Measurements from ENCODE around the gene DNAH17. TPM values are rescaled to one million over a fixed set of nuclear protein-coding genes. Genes with fewer than 3 reads are reported as not detected.

Gene DNAH17
- total and polyA plus RNA-seq, 7 donors, result 0.04 to 3.5 (median 0.08) TPM

GRCh38 chr17:78399693-78400144 lies 177.5 kb downstream of the DNAH17 start:
- ATAC-seq (no peak), DNase-seq (no peak)
- intact Hi-C loops (cut with DNase I), result no loop called here
- WGBS, 3 donors, result 79 to 98% (median 79%) methylated on average over 6 of the region's 6 CpGs
- no peaks in the 10 kb centered on the region for H3K27me3 ChIP-seq (ENCODE audit: insufficient read depth in 3 of 3, low read length in 2 of 3)
- H3K36me3 ChIP-seq (ENCODE audit: insufficient read depth in 1 of 2, low read depth in 1 of 2), result peaks cover 7 to 79% of the 10 kb centered on the region in 2 donors
- H3K27ac ChIP-seq, result peak overlapping the region; percentile 9
- H3K4me1 ChIP-seq, result peaks cover 51% of the 10 kb centered on the region
- no peak for TF ChIP-seq CTCF (IDR thresholded peaks at IDR 0.05)
- no peak overlapping the region for H3K4me3 ChIP-seq
- no peaks in the 10 kb centered on the region for H3K9me3 ChIP-seq

- WGBS, 3 donors, result 86 to 98% (median 87%) methylated on average over 27 to 28 of the region's 28 CpGs
- intact Hi-C loops (cut with DNase I), result no loop called here
- ATAC-seq, result no peak
- no peak overlapping the region for H3K4me3 ChIP-seq
- no peak for TF ChIP-seq CTCF (IDR thresholded peaks at IDR 0.05)
- H3K9me3 ChIP-seq, result no peaks in the 10 kb centered on the region
- DNase-seq, result no peak
- peak overlapping the region; percentile 97 for H3K27ac ChIP-seq
- peaks cover 7 to 79% of the 10 kb centered on the region in 2 donors for H3K36me3 ChIP-seq (ENCODE audit: insufficient read depth in 1 of 2, low read depth in 1 of 2)
- H3K4me1 ChIP-seq, result peaks cover 51% of the 10 kb centered on the region
- H3K27me3 ChIP-seq (ENCODE audit: insufficient read depth in 3 of 3, low read length in 2 of 3), result no peaks in the 10 kb centered on the region
Measured at GRCh38 chr17:78399028-78399692, 178.0 kb downstream of the DNAH17 start.

GRCh38 chr17:78398390-78398789 lies 178.8 kb downstream of the DNAH17 start:
- ATAC-seq, result no peak
- H3K4me3 ChIP-seq, result peak overlapping the region; percentile 0
- no peaks in the 10 kb centered on the region for H3K9me3 ChIP-seq
- peak overlapping the region; percentile 97 for H3K27ac ChIP-seq
- intact Hi-C loops (cut with DNase I), result no loop called here
- H3K27me3 ChIP-seq (ENCODE audit: insufficient read depth in 3 of 3, low read length in 2 of 3), result no peaks in the 10 kb centered on the region
- WGBS, 3 donors, result 75 to 85% (median 75%) methylated on average over 3 of the region's 3 CpGs
- no peak for TF ChIP-seq CTCF (IDR thresholded peaks at IDR 0.05)
- peaks cover 4 to 79% of the 10 kb centered on the region in 2 donors for H3K36me3 ChIP-seq (ENCODE audit: insufficient read depth in 1 of 2, low read depth in 1 of 2)
- H3K4me1 ChIP-seq, result peaks cover 51% of the 10 kb centered on the region
- no peak for DNase-seq

GRCh38 chr17:78397681-78398101 lies 179.5 kb downstream of the DNAH17 start:
- ATAC-seq (peak; percentile 90 to 97 (median 92)), DNase-seq (peak; percentile 61 to 81)
- Histone ChIP-seq H3K9me3 (no peaks in the 10 kb centered on the region), H3K27ac (peak overlapping the region; percentile 97), H3K4me3 (peak overlapping the region; percentile 0), H3K36me3 (ENCODE audit: insufficient read depth in 1 of 2, low read depth in 1 of 2) (peaks cover 4 to 74% of the 10 kb centered on the region in 2 donors), H3K27me3 (ENCODE audit: insufficient read depth in 3 of 3, low read length in 2 of 3) (no peaks in the 10 kb centered on the region), H3K4me1 (peaks cover 52% of the 10 kb centered on the region)
- WGBS, 3 donors, result 15 to 33% (median 18%) methylated on average over 13 of the region's 13 CpGs
- intact Hi-C loops (cut with DNase I), result no loop called here
- TF ChIP-seq CTCF (IDR thresholded peaks at IDR 0.05), result no peak

Data from psoas muscle (tissue), 8 donors.